GM18519 (cell line): ENCODE results near the gene CCNI2.

Experiments used
- ATAC-seq: cut with Tn5 transposase; IDR thresholded peaks from one replicate; pipeline ENCODE4 v1.9.1; 2021; ENCODE audit warnings: mild to moderate bottlenecking, moderate library complexity; ENCODE audit not compliant: unreplicated experiment, low FRiP score

Gene CCNI2, protein sequence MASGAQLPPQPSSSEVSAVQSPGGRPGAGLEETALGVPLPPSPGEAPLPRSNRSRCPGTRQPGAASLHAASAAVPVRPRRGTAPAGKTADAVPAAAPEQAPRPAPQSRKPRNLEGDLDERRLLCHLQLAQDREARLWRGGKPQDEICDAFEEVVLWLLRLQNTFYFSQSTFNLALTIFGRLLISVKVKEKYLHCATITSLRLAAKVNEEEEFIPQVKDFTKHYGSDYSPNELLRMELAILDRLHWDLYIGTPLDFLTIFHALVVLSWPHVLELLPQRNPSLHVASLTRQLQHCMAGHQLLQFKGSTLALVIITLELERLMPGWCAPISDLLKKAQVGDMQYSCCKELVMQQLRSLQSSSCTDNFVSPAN

DNA sequence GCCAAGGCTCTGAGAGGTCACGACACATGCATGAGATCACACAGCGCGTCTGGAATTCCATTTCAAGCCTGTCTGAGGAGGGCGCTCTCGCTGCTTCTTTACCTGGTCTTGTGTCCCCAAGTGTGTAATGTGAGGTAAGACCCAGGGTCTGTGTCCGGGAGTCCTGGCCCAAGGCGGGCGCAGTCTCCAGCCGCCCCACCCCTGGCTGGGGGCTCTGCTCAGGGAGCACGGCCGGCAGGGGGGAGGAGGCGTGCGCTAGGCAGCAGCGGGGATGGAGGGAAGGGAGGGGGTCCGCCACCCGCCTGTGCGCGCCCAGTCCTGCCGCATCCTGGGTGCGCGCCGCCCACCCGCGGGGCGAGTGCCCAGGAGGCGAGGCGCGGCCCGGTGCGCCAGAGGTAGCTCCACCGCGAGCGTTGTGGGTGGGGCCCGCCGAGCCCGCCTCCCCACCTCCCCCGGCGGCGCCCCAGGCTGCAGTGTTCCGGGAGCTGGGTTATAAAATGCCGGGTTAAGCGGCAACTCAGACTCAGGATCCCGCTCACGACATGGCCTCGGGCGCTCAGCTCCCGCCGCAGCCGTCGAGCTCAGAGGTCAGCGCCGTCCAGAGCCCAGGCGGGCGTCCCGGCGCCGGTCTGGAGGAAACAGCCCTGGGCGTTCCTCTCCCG, at the start of gene CCNI2:
Gene CCNI2 (plus strand): TSS at position 473 of the 662 bp plus-strand sequence. CDS start 70 bp downstream, at position 543.
- no peak for ATAC-seq

DNA sequence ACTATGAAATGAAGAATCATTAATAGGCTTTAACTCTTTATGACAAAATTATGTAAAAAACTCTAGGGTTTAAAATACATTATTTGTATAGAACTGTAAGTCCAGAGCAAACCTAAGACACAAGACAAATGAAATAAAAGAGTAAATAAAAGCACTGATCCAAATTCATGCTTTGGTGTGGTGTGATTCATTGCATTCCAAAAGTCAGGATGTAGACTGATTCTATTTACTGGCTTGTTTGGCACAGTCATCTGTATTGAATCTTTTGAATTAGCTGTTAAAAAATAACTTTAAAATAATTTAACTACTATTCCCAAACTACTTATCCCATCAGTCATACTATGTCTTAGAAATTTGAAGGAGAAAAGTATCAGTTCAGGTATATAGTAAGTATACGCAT, 42.4 kb upstream of the CCNI2 start:
- ATAC-seq, result no peak

GRCh38 chr5:132708645-132709044, 38.6 kb upstream of the CCNI2 start:
- ATAC-seq, result no peak

- no peak for ATAC-seq
Measured at GRCh38 chr5:132714456-132715307, 32.5 kb upstream of the CCNI2 start.

GRCh38 chr5:132718544-132719312, 28.5 kb upstream of the CCNI2 start:
- no peak for ATAC-seq

GRCh38 chr5:132725745-132726144, 21.5 kb upstream of the CCNI2 start:
- ATAC-seq, result no peak

- ATAC-seq, result no peak
Measured at GRCh38 chr5:132729896-132730295, 17.3 kb upstream of the CCNI2 start.

GRCh38 chr5:132733499-132734148, 13.6 kb upstream of the CCNI2 start:
- ATAC-seq, result no peak

GRCh38 chr5:132734687-132735086, 12.5 kb upstream of the CCNI2 start:
- ATAC-seq, result no peak

DNA sequence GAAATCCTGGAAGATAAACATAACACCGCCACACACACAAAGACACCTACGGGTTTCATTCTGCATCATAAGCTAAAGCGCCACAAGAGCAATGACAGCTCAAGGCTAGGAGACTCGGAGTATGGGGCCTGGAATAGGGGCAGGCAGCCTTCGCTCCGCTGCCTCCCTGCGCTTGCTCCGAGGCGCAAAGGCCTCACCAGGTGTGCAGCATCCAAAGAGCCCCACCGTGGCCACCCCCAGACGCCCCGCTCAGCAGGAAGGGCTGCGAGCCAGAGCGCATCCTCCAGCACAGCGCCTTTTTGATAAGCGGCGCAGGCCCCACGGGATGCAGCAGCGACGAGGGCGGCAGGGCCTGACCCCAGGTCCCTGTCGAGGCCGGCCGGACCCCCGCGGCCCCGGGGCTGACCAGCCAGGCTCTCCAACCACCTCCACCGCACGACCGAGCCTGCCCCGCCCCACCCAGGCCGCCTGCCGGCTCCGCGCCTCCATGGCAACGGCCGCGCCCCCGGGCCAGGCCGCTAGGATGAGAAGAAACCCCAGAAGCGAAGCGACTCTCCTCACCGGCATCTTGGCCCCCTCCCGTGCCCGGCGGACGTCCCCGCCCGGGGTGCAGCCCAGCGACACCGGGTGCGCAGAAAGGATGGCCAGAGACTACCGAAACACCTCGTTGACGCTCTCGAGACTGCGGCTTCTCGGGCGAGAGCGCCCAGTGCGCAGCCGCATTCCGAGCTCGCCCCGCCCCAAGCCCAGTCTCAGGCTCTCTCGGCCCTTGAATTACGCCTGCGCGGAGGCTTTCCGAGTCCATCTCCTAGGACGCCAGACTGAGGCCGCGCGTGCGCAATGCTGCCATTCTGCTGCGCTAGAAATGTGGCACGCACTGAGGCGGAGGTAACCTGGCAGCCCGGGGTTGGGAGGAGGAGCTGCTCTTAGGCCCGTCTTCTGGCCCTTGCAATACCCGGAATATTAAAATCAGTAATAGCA, 10.1 kb upstream of the CCNI2 start, which contains the start of gene KIF3A:
Gene KIF3A (minus strand): TSS at position 694 of the 981 bp plus-strand sequence. CDS start 127 bp downstream, at position 567.
- ATAC-seq, result peak; percentile 75

GRCh38 chr5:132737982-132738681, 9.1 kb upstream of the CCNI2 start:
- no peak for ATAC-seq

GRCh38 chr5:132739232-132739631, 8.0 kb upstream of the CCNI2 start:
- no peak for ATAC-seq

DNA sequence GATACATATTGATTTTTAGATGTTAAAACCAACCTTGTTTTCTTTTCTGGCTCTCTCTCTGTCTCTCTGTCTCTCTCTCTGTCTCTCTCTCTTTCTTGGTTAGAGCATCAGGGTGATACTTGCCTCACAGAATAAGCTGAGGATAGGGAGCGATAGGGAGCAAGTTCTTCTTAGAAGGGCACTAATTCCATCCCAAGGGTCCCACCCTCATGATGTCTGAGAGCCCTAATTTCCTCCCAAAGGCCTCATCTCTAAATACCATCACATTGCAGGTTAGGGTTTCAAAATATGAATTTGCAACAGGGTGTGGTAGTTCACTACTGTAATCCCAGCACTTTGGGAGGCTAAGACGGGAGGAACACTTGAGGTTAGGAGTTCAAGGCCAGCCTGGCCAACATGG, 5.1 kb upstream of the CCNI2 start:
- ATAC-seq, result no peak

GRCh38 chr5:132742626-132743025, 4.6 kb upstream of the CCNI2 start:
- no peak for ATAC-seq

GRCh38 chr5:132744659-132745058, 2.6 kb upstream of the CCNI2 start:
- ATAC-seq, result no peak

DNA sequence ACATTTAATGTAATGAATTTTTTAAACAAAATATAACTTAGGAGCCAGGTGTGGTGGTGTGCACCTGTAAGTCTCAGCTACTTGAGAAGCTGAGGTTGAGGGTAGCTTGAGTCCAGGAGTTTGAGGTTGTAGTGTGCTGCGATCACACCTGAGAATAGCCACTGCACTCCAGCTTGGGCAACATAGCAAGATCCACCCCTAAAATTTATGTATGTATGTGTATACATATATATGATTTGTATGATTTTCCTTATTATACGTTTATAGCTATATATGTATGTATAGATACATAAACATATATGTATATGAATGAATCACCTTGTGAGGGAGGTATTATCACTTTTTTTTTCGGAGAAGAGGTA, 653 bp upstream of the CCNI2 start:
- no peak for ATAC-seq

DNA sequence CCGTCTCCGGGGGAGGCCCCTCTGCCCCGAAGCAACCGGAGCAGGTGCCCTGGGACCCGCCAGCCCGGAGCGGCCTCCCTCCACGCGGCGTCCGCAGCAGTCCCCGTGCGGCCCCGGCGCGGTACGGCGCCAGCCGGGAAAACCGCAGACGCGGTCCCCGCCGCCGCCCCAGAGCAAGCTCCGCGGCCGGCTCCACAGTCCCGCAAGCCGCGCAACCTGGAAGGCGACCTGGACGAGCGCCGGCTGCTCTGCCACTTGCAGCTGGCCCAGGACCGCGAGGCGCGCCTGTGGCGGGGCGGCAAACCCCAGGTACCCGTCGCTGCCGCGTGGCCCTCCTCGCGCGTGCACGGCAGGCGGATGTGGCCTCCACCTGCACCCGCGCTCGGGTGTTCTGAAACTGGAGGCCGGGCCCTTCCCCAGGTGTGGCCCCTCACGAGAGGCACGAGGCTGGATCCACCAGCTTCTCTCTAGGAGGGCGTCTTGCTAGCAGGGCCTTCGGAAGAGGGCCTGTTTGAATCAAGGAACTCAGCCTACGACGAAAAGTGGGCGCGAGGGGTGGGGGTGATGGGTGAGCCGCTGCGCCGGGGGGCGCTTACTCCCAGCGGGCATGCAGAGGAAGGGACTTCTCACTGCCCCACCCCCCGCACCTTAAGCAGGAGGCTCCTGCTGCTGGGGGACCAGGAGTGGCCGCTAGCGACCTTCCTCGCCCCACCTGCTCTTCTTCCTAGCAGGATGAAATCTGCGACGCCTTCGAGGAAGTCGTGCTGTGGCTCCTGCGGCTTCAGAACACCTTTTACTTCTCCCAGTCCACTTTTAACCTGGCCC, 602 bp downstream of the CCNI2 start:
- ATAC-seq, result no peak
